ENCODE results near the gene SGCA. TPM values are rescaled to one million over a fixed set of nuclear protein-coding genes. Genes with fewer than 3 reads are reported as not detected.

Gene SGCA
- total and polyA plus RNA-seq, 9 of the 15 experiments (the other 6 are each of a cell fraction or from before 2014, with no cell fraction given): not detected

GRCh38 chr17:50153650-50154575, 11.9 kb upstream of the SGCA start (continued):
- TF ChIP-seq ATF6 (CRISPR knock-in tag; IDR thresholded peaks at IDR 0.05) (no peak), NEUROD1 (IDR thresholded peaks at IDR 0.05; ENCODE audit: borderline replicate concordance, low read depth, low read length, partially characterized antibody) (no peak), TCF7 (IDR thresholded peaks at IDR 0.05; ENCODE audit: borderline replicate concordance) (no peak), ZNF263 (CRISPR knock-in tag; IDR thresholded peaks at IDR 0.05; ENCODE audit: borderline replicate concordance) (no peak), CSDE1 (IDR thresholded peaks at IDR 0.05) (no peak), MTA1 (IDR thresholded peaks at IDR 0.05; ENCODE audit: borderline replicate concordance) (0 out of 2 replicates have a peak, but pooled peaks have one; percentile 41), ZNF717 (CRISPR knock-in tag; IDR thresholded peaks at IDR 0.05) (no peak), IRF9 (tag; IDR thresholded peaks at IDR 0.05) (no peak), ZNF316 (IDR thresholded peaks at IDR 0.05) (no peak), HCFC1 (IDR thresholded peaks at IDR 0.05; ENCODE audit: low read depth, low read length) (no peak), COPS2 (conservative IDR thresholded peaks at IDR 0.05) (no peak), ZNF232 (CRISPR knock-in tag; IDR thresholded peaks at IDR 0.05) (no peak), VEZF1 (CRISPR knock-in tag; IDR thresholded peaks at IDR 0.05) (peak; percentile 87), E2F3 (CRISPR knock-in tag; IDR thresholded peaks at IDR 0.05) (no peak), MAX (CRISPR knock-in tag; IDR thresholded peaks at IDR 0.05) (no peak; the same call in 1 of the 2 replicates), ZBTB2 (IDR thresholded peaks at IDR 0.05) (peak; percentile 62; the same call in 1 of the 2 replicates), ZBTB33 (CRISPR knock-in tag; IDR thresholded peaks at IDR 0.05) (0 out of 2 replicates have a peak, but pooled peaks have one; percentile 15), PCBP1 (IDR thresholded peaks at IDR 0.05; ENCODE audit: low read depth, low read length, poor library complexity, severe bottlenecking) (no peak), ZNF146 (CRISPR knock-in tag; IDR thresholded peaks at IDR 0.05; ENCODE audit: unreplicated experiment) (no peak), ZNF239 (CRISPR knock-in tag; IDR thresholded peaks at IDR 0.05) (no peak)
